Smooth muscle cell (in vitro differentiated cells): Measurements from ENCODE around the gene DCDC2. TPM values are rescaled to one million over a fixed set of nuclear protein-coding genes. Genes with fewer than 3 reads are reported as not detected.
"Not testable (repeated sequence)": the region's sequence is repeated elsewhere in the genome, so short reads cannot be mapped to it uniquely, and the experiment has no call there.

Source experiments
- DNase-seq: peaks from one replicate; lab custom pipeline; 2025; ENCODE audit not compliant: unreplicated experiment; lab: John Stamatoyannopoulos, UW
- H2AFZ ChIP-seq: fragments of 200-600 bp; sonication (generic); 2 replicates; pipeline ENCODE4 v1.6.0; 2016; ENCODE audit warnings: antibody characterized with exemption, low read depth, mild to moderate bottlenecking
- H3F3A ChIP-seq: fragments of 200-600 bp; sonication (generic); 2 replicates; pipeline ENCODE4 v1.6.0; 2017; ENCODE audit warnings: antibody characterized with exemption, low read depth
- H3K27ac ChIP-seq: fragments of 200-600 bp; sonication (generic); 2 replicates; pipeline ENCODE4 v1.5.1; 2016; ENCODE audit warnings: low read depth, mild to moderate bottlenecking
- H3K27me3 ChIP-seq: fragments of 200-600 bp; sonication (generic); 2 replicates; pipeline ENCODE4 v1.6.1; 2016; ENCODE audit warnings: low read depth, mild to moderate bottlenecking
- H3K36me3 ChIP-seq: fragments of 200-600 bp; sonication (generic); 2 replicates; pipeline ENCODE4 v1.5.1; 2016; ENCODE audit warnings: low read depth
- H3K4me1 ChIP-seq: fragments of 200-600 bp; sonication (generic); 2 replicates; pipeline ENCODE4 v1.5.1; 2016; ENCODE audit warnings: low read depth
- H3K4me2 ChIP-seq: fragments of 200-600 bp; sonication (generic); 2 replicates; pipeline ENCODE4 v1.6.0; 2016; ENCODE audit warnings: mild to moderate bottlenecking
- H3K4me3 ChIP-seq: fragments of 200-600 bp; sonication (generic); 2 replicates; pipeline ENCODE4 v1.5.1; 2016; ENCODE audit warnings: mild to moderate bottlenecking
- H3K79me2 ChIP-seq: fragments of 200-600 bp; sonication (generic); 2 replicates; pipeline ENCODE4 v1.6.0; 2016; ENCODE audit warnings: low read depth, mild to moderate bottlenecking
- H3K9ac ChIP-seq: fragments of 200-600 bp; sonication (generic); 2 replicates; pipeline ENCODE4 v1.6.0; 2016; ENCODE audit warnings: low read depth
- H3K9me3 ChIP-seq: fragments of 200-600 bp; sonication (generic); replicated peaks from 2 replicates; pipeline ENCODE4 v1.5.1; 2016; ENCODE audit warnings: low read depth
- H4K20me1 ChIP-seq: fragments of 200-600 bp; sonication (generic); 2 replicates; pipeline ENCODE4 v1.6.0; 2016; ENCODE audit warnings: low read depth
- WGBS: methylation state at CpG from one replicate; pipeline ENCODE4 v1.1.7; 2016; ENCODE audit warnings: low lambda C conversion rate; 5-methylcytosine and 5-hydroxymethylcytosine counted together
- polyA plus RNA-seq: library from polyadenylated mRNA; unstranded; fragments of >200 nt; fragmentation: Nextera tagmentation; extraction: Ambion mirVana; gene quantifications from 2 replicates; pipeline ENCODE4 v1.2.1, GENCODE V29; 2016
- total RNA-seq: library from RNA; depleted of rRNA; stranded (reverse); fragments of >200 nt; gene quantifications from 2 replicates; pipeline ENCODE4 v1.2.3, GENCODE V29; 2014
- TF ChIP-seq, protein P1 (sequence below): fragments of 200-600 bp; sonication (generic); IDR thresholded peaks from 2 replicates; pipeline ENCODE4 v1.5.1; 2017; ENCODE audit warnings: borderline replicate concordance, mild to moderate bottlenecking, antibody characterized with exemption; ENCODE audit not compliant: insufficient read depth, poor library complexity, severe bottlenecking

The DCDC2 gene
- total and polyA plus RNA-seq, 2 experiments from 2014 or later = not detected

DNA sequence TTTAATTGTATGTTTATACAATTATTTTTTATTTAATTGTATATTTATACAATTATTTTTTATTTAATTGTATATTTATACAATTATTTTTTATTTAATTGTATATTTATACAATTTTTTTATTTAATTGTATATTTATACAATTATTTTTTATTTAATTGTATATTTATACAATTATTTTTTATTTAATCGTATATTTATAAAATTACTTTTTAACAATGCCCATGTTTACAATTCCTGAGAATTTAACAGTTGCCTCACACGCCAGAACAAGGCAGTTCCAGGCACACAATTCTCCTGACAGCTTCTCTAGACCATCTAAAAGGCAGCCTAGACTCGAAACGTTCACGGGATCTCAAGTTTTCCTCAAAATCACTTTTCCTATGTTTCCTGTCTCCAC is 4.5 kb upstream of the DCDC2 start:
- not testable (repeated sequence) for H2AFZ ChIP-seq, H3K4me1 ChIP-seq, H3K27me3 ChIP-seq, H3K9ac ChIP-seq, H3K79me2 ChIP-seq, H3F3A ChIP-seq, DNase-seq, H4K20me1 ChIP-seq, H3K36me3 ChIP-seq, H3K9me3 ChIP-seq, H3K27ac ChIP-seq, H3K4me3 ChIP-seq, H3K4me2 ChIP-seq
- WGBS = 86% methylated on average over 5 of the region's 5 CpGs

DNA sequence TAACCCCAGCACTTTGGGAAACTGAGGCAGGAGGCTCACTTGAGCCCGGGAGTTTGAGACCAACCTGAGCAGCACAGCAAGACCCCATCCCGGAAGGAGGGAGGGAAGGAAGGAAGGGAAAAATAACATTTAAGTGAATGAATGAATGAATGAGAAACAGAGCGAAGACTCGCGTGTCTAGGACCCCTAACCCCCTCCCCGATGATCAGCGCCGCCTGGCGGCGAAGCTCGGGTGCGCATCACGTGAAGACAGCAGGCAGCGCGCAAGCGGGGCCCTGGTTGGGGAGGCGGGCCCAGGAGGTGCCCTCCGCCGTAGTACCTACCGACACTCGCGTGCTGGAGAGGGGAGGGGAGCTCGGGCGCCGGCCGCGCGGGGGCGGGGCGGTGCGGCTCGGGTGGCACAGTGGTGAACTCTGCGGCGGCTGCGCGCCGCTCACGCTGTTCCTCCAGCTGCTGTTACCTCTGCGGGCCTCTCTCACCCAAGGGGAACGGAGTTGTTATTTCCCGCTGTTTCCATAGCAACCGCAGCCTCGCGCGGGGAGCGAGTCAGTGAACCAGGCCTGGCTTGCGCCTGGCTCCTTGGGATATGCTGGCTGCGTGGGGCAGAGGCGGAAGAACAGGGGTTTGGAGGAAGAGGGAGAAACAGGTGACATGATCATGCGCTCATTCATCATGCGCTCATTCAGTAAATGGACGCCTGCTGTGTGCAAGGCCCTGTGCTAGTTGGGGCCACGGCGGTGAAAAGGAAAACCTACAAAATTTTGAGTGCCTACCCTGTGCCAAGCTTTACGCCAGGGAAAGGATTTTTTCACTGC is 2.0 kb upstream of the DCDC2 start:
- H4K20me1 ChIP-seq = no peaks in the 10 kb centered on the region
- TF ChIP-seq, protein P1, sequence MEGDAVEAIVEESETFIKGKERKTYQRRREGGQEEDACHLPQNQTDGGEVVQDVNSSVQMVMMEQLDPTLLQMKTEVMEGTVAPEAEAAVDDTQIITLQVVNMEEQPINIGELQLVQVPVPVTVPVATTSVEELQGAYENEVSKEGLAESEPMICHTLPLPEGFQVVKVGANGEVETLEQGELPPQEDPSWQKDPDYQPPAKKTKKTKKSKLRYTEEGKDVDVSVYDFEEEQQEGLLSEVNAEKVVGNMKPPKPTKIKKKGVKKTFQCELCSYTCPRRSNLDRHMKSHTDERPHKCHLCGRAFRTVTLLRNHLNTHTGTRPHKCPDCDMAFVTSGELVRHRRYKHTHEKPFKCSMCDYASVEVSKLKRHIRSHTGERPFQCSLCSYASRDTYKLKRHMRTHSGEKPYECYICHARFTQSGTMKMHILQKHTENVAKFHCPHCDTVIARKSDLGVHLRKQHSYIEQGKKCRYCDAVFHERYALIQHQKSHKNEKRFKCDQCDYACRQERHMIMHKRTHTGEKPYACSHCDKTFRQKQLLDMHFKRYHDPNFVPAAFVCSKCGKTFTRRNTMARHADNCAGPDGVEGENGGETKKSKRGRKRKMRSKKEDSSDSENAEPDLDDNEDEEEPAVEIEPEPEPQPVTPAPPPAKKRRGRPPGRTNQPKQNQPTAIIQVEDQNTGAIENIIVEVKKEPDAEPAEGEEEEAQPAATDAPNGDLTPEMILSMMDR = peak; percentile 97
- H3K79me2 ChIP-seq = no peaks in the 10 kb centered on the region
- peak overlapping the region; percentile 78 for H2AFZ ChIP-seq
- peak overlapping the region; percentile 54 for H3K4me3 ChIP-seq
- H3K4me1 ChIP-seq = no peaks in the 10 kb centered on the region
- DNase-seq = peak; percentile 59
- no peaks in the 10 kb centered on the region for H3F3A ChIP-seq
- H3K9me3 ChIP-seq = no peaks in the 10 kb centered on the region
- peak overlapping the region; percentile 71 for H3K9ac ChIP-seq
- peak overlapping the region; percentile 81 for H3K4me2 ChIP-seq
- H3K27ac ChIP-seq = no peak overlapping the region
- 14% methylated on average over 42 of the region's 55 CpGs for WGBS
- peaks cover 2% of the 10 kb centered on the region for H3K27me3 ChIP-seq
- H3K36me3 ChIP-seq = no peaks in the 10 kb centered on the region

GRCh38 chr6:24358219-24358821 is 461 bp upstream of the DCDC2 start:
- Histone ChIP-seq H3K27ac (no peak overlapping the region), H3K4me2 (no peak overlapping the region), H3K4me3 (no peak overlapping the region), H2AFZ (no peak overlapping the region), H3F3A (no peaks in the 10 kb centered on the region), H3K36me3 (no peaks in the 10 kb centered on the region), H3K9me3 (no peaks in the 10 kb centered on the region), H3K79me2 (no peaks in the 10 kb centered on the region), H4K20me1 (no peaks in the 10 kb centered on the region), H3K4me1 (no peaks in the 10 kb centered on the region), H3K27me3 (peaks cover 8% of the 10 kb centered on the region), H3K9ac (no peak overlapping the region)
- DNase-seq = no peak
- 98% methylated on average over 12 of the region's 12 CpGs for WGBS
- TF ChIP-seq, protein P1 = no peak

DNA sequence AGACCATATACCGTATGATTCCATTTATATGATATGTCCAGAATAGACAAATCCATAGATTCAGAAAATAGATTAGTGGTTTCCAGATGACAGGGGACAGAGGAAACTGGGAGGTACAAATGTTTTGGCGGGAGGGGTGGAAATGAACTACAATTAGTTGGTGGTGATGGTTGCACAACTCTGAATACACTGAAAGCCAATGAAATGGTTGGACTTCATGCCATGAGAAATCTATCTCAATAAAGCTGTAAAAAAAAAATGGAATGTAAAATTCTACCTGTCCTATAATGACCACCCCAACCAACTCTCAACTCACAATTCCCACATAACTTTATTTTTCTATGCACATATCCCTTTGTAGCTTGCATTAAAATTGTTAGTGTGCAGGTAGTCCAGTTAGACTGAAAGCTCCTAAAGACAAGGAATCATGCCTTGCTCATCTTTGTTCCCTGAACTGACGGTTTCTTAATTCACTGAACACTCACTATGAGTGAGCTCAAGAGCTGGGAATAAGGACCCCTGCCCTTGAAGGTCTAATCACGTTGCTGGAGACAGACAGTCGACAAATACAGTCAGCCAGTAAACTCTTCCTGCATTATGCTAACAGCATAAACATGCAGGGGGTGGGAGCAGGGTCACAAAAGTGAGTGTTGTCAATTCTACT is 1.4 kb downstream of the DCDC2 start:
- Histone ChIP-seq H3K27me3 (peaks cover 9% of the 10 kb centered on the region), H3K4me1 (no peaks in the 10 kb centered on the region), H3K36me3 (no peaks in the 10 kb centered on the region), H3K4me2 (no peak overlapping the region), H3K9ac (no peak overlapping the region), H3K27ac (no peak overlapping the region), H4K20me1 (no peaks in the 10 kb centered on the region), H3K9me3 (no peaks in the 10 kb centered on the region), H2AFZ (no peak overlapping the region), H3K4me3 (no peak overlapping the region), H3K79me2 (no peaks in the 10 kb centered on the region), H3F3A (no peaks in the 10 kb centered on the region)
- 80% methylated on average over 5 of the region's 5 CpGs for WGBS
- TF ChIP-seq, protein P1 = no peak
- no peak for DNase-seq
